PC-3 (cell line): ENCODE measurements around the gene INTS3. TPM values are rescaled to one million over a fixed set of nuclear protein-coding genes. Genes with fewer than 3 reads are reported as not detected.

ENCODE experiments used
- ATAC-seq: fragments of 200-7000 bp; cut with Tn5 transposase; 2 replicates; pipeline ENCODE4 v1.9.1; 2020; ENCODE audit warnings: mild to moderate bottlenecking, moderate library complexity
- BruUV-seq: library from RNA; stranded (reverse); fragments of 400-500 nt; replicated peaks from 2 replicates; lab custom pipeline; 2021; lab: Mats Ljungman, UMichigan
- CTCF ChIA-PET: fragments of 300-600 bp; sonication (Branson Sonifier 250); formaldehyde crosslinking; loops from one replicate; lab custom pipeline; 2022; ENCODE audit warnings: antibody characterized with exemption; lab: Charles Lee
- POLR2A ChIA-PET: fragments of 300-600 bp; sonication (Branson Sonifier 250); formaldehyde crosslinking; loops from one replicate; lab custom pipeline; 2022; ENCODE audit warnings: antibody characterized with exemption; ENCODE audit not compliant: unreplicated experiment; lab: Charles Lee
- DNase-seq: peaks from one replicate; pipeline ENCODE4 v3.0.0-alpha.2; 2015
- H2AFZ ChIP-seq: fragments of 300-600 bp; sonication (generic); 2 replicates; pipeline ENCODE4 v1.6.0; 2016; ENCODE audit warnings: antibody characterized with exemption, low read length
- H3F3A ChIP-seq: fragments of 300-600 bp; sonication (generic); one replicate; pipeline ENCODE4 v1.6.0; 2017; ENCODE audit warnings: antibody characterized with exemption, low read length, control low read depth, mild to moderate bottlenecking; ENCODE audit not compliant: unreplicated experiment
- H3K27ac ChIP-seq: fragments of 300-600 bp; sonication (generic); 2 replicates; pipeline ENCODE4 v1.5.1; 2016; ENCODE audit warnings: mild to moderate bottlenecking, low read length
- H3K27me3 ChIP-seq: fragments of 300-600 bp; sonication (generic); 2 replicates; pipeline ENCODE4 v1.6.1; 2016; ENCODE audit warnings: low read length, mixed read lengths
- H3K36me3 ChIP-seq: fragments of 300-600 bp; sonication (generic); 2 replicates; pipeline ENCODE4 v1.6.1; 2016; ENCODE audit warnings: low read depth, mixed run types, low read length, mixed read lengths
- H3K4me1 ChIP-seq: fragments of 300-600 bp; sonication (generic); 2 replicates; pipeline ENCODE4 v1.5.1; 2016; ENCODE audit warnings: low read length; ENCODE audit not compliant: insufficient read depth
- H3K4me2 ChIP-seq: fragments of 300-600 bp; sonication (generic); 2 replicates; pipeline ENCODE4 v1.6.0; 2016; ENCODE audit warnings: low read length
- H3K4me3 ChIP-seq: fragments of 300-600 bp; sonication (generic); 2 replicates; pipeline ENCODE4 v1.5.1; 2016; ENCODE audit warnings: mild to moderate bottlenecking, low read length, mixed read lengths
- H3K79me2 ChIP-seq: fragments of 300-600 bp; sonication (generic); 2 replicates; pipeline ENCODE4 v1.6.1; 2017; ENCODE audit warnings: low read length, mixed read lengths
- H3K9ac ChIP-seq: fragments of 300-600 bp; sonication (generic); 2 replicates; pipeline ENCODE4 v1.6.0; 2016; ENCODE audit warnings: mild to moderate bottlenecking, low read length
- H3K9me2 ChIP-seq: fragments of 300-600 bp; sonication (generic); replicated peaks from 2 replicates; pipeline ENCODE4 v1.6.1; 2016; ENCODE audit warnings: mixed run types, low read length, mixed read lengths
- H3K9me3 ChIP-seq: fragments of 300-600 bp; sonication (generic); 2 replicates; pipeline ENCODE4 v1.6.1; 2016; ENCODE audit warnings: low read length, mixed read lengths
- H4K20me1 ChIP-seq: fragments of 300-600 bp; sonication (generic); 2 replicates; pipeline ENCODE4 v1.6.1; 2016; ENCODE audit warnings: low read length, mixed read lengths
- EZH2 ChIP-seq: fragments of 300-600 bp; sonication (generic); IDR thresholded peaks from one replicate; pipeline ENCODE4 v1.6.1; 2017; ENCODE audit warnings: antibody characterized with exemption, mild to moderate bottlenecking, low read length; ENCODE audit not compliant: unreplicated experiment
- EZH2phosphoT487 ChIP-seq: fragments of 300-600 bp; sonication (generic); IDR thresholded peaks from 2 replicates; pipeline ENCODE4 v1.6.1; 2018; ENCODE audit warnings: mild to moderate bottlenecking, antibody characterized with exemption, low read length, borderline replicate concordance
- intact Hi-C: fragments of 100-400 bp; cut with micrococcal nuclease; formaldehyde crosslinking; loops from 2 replicates; pipeline ENCODE4 v1.9.0; 2023
- total RNA-seq: library from RNA; depleted of rRNA; stranded (reverse); fragments of >200 nt; gene quantifications from 2 replicates; pipeline ENCODE4 v1.2.3, GENCODE V29; 2014
- TF ChIP-seq, protein P1 (sequence below): fragments of 300-600 bp; sonication (generic); conservative IDR thresholded peaks from 2 replicates; pipeline ENCODE4 v1.5.1; 2017; ENCODE audit warnings: antibody characterized with exemption, low read depth, mild to moderate bottlenecking, low read length

The INTS3 gene
- total RNA-seq, 1 experiment from 2014 or later: 46.5 TPM

DNA sequence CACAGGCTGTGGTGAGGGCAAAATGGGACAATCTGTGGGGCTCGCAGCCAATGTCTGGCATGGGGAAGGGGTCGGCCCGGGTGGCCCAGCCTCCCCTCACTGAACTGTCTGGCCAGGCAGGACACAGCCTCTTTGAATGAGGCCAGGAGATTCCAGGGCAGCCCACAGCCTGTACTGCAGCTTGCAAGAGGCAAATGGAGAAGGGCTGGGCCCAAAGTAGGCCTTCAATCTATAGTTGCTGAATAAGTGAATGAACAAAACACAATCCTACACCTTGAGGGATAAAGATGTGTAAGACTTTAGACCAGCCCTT is 70.6 kb downstream of the INTS3 start:
- Histone ChIP-seq H2AFZ (no peak overlapping the region), H3K27me3 (no peaks in the 10 kb centered on the region), H3K9me2 (no peaks in the 10 kb centered on the region), H3K4me1 (no peaks in the 10 kb centered on the region), H3K27ac (no peak overlapping the region), H3K4me3 (no peak overlapping the region), H3K9me3 (no peaks in the 10 kb centered on the region), H3K9ac (no peak overlapping the region), H4K20me1 (no peaks in the 10 kb centered on the region), H3F3A (no peaks in the 10 kb centered on the region), H3K79me2 (no peaks in the 10 kb centered on the region), H3K36me3 (no peaks in the 10 kb centered on the region), H3K4me2 (no peak overlapping the region)
- BruUV-seq: no TSS peak
- ChIA-PET CTCF (interaction anchor here (0.6 kb wide), 2 partner anchors 165 to 203 kb away, joined by 3 to 12 read pairs; no protein-coding TSS in a partner anchor), POLR2A (no interaction called here)
- DNase-seq (no peak), ATAC-seq (no peak)
- intact Hi-C loops: loop anchor here (5.0 kb wide), 1 partner anchor 124 kb away; the partner anchor contains the start of gene GATAD2B
- TF ChIP-seq, protein P1, sequence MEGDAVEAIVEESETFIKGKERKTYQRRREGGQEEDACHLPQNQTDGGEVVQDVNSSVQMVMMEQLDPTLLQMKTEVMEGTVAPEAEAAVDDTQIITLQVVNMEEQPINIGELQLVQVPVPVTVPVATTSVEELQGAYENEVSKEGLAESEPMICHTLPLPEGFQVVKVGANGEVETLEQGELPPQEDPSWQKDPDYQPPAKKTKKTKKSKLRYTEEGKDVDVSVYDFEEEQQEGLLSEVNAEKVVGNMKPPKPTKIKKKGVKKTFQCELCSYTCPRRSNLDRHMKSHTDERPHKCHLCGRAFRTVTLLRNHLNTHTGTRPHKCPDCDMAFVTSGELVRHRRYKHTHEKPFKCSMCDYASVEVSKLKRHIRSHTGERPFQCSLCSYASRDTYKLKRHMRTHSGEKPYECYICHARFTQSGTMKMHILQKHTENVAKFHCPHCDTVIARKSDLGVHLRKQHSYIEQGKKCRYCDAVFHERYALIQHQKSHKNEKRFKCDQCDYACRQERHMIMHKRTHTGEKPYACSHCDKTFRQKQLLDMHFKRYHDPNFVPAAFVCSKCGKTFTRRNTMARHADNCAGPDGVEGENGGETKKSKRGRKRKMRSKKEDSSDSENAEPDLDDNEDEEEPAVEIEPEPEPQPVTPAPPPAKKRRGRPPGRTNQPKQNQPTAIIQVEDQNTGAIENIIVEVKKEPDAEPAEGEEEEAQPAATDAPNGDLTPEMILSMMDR: no peak
- TF ChIP-seq EZH2 (no peak), EZH2phosphoT487 (no peak)

DNA sequence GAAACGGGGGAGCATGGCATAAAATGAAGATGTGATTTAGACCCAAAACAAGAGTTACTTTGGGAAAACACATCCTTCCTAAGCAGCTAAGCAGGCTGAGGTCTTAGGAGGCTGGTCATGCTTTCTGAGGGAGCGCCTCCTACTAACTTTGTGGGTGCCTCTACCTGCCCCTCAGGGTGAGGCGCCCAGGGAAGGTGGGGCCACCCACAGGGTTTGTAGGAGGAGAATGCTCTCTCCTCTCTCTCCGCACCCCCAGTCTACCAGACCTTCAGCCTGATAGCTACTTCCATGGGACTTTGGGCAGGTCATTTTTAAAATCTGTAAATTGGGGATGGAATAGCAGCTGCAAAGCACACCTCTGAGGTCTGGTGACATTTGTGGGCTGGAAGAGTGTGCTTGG is 71.2 kb downstream of the INTS3 start:
- H3K79me2 ChIP-seq: no peaks in the 10 kb centered on the region
- H3F3A ChIP-seq: no peaks in the 10 kb centered on the region
- no peak overlapping the region for H3K4me2 ChIP-seq
- no peaks in the 10 kb centered on the region for H4K20me1 ChIP-seq
- no peak for ATAC-seq
- H3K4me1 ChIP-seq: no peaks in the 10 kb centered on the region
- ChIA-PET POLR2A (no interaction called here), CTCF (interaction anchor here (0.6 kb wide), 1 partner anchor 165 kb away, joined by 3 read pairs; no protein-coding TSS in a partner anchor)
- H3K4me3 ChIP-seq: no peak overlapping the region
- H2AFZ ChIP-seq: no peak overlapping the region
- H3K9me2 ChIP-seq: no peaks in the 10 kb centered on the region
- H3K36me3 ChIP-seq: no peaks in the 10 kb centered on the region
- no peak overlapping the region for H3K9ac ChIP-seq
- BruUV-seq: no TSS peak
- no peaks in the 10 kb centered on the region for H3K9me3 ChIP-seq
- TF ChIP-seq EZH2 (no peak), EZH2phosphoT487 (no peak)
- TF ChIP-seq, protein P1: no peak
- intact Hi-C loops: loop anchor here (5.0 kb wide), 1 partner anchor 123 kb away; the partner anchor contains the start of gene GATAD2B
- DNase-seq: no peak
- no peak overlapping the region for H3K27ac ChIP-seq
- H3K27me3 ChIP-seq: no peaks in the 10 kb centered on the region

DNA sequence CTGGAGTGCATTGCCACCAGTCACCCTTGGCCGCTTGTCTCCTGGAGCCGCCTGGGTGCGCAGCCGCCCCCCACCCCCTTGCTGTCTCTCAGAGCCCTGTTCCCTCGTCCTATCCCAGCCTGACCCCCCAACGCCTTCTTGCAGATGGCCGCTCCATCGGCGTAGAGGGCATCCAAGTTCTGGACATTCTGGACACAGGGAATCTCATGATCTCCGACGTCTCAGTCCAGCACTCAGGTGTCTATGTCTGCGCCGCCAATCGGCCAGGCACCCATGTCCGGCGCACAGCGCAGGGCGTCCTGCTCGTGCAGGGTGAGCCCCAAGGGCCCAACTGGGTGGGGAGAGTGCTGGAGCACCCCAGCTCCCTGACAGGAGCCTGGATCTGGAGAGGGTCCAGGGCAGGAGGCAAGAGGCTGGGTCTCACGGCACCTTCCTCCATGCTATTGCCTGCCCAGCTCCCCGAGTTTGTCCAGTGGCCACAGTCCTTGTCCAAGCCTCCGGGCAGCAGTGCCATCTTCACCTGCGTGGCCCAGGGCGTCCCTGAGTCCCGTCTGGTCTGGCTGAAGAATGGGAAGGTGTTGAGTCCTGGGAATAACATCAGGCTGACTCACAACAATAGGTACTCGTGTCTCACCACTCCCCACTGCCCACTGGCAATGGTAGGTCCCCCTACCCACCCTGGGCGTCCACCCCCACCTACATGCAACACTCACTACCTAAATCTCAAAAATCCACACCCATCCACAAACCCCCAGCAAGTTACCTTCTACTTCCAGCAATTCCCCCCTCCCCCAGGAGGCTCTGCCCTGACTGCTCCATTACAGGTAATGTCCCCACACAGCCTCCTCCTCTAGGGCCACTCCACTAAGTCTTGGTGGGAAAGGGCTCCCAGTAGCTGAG is 72.0 kb downstream of the INTS3 start:
- TF ChIP-seq EZH2 (no peak), EZH2phosphoT487 (no peak)
- TF ChIP-seq, protein P1: no peak
- ChIA-PET POLR2A (interaction anchor here (0.6 kb wide), 1 partner anchor 168 kb away, joined by 3 read pairs; the partner anchor contains the start of gene CREB3L4), CTCF (no interaction called here)
- H3K9me3 ChIP-seq: no peaks in the 10 kb centered on the region
- H3K79me2 ChIP-seq: no peaks in the 10 kb centered on the region
- no peaks in the 10 kb centered on the region for H3K4me1 ChIP-seq
- H3K4me3 ChIP-seq: no peak overlapping the region
- H3K4me2 ChIP-seq: no peak overlapping the region
- no peaks in the 10 kb centered on the region for H3K36me3 ChIP-seq
- ATAC-seq: no peak
- no peaks in the 10 kb centered on the region for H3F3A ChIP-seq
- no peak overlapping the region for H2AFZ ChIP-seq
- DNase-seq: no peak
- intact Hi-C loops: loop anchor here (5.0 kb wide), 1 partner anchor 122 kb away; the partner anchor contains the start of gene GATAD2B
- no peaks in the 10 kb centered on the region for H3K27me3 ChIP-seq
- no peaks in the 10 kb centered on the region for H3K9me2 ChIP-seq
- BruUV-seq: no TSS peak
- H3K27ac ChIP-seq: no peak overlapping the region
- no peaks in the 10 kb centered on the region for H4K20me1 ChIP-seq
- no peak overlapping the region for H3K9ac ChIP-seq
